Renal pelvis (tissue), 4 donors: Measurements from ENCODE around the gene STAT3. TPM values are rescaled to one million over a fixed set of nuclear protein-coding genes. Genes with fewer than 3 reads are reported as not detected.
A peak's percentile ranks its signal among the peaks of the same experiment; 100 is the strongest.
"Not testable (repeated sequence)": the region's sequence is repeated elsewhere in the genome, so short reads cannot be mapped to it uniquely, and the experiment has no call there.

Experiments used
- DNase-seq: peaks from one replicate; pipeline ENCODE4 v3.0.0-alpha.2; 2013
- polyA plus RNA-seq, 3 donors: library from polyadenylated mRNA; unstranded; fragments of 120-200 nt; gene quantifications; one replicate each; pipeline ENCODE4 v1.2.1, GENCODE V29; 2013; ENCODE audit not compliant: insufficient read length in 3 of 3

STAT3 gene
- polyA plus RNA-seq, 3 donors: 51.6 to 65.4 (median 65.2) TPM

GRCh38 chr17:42389899-42390298, 1.7 kb upstream of the STAT3 start:
- DNase-seq: no peak

- DNase-seq: no peak
These were observed 834 bp upstream of the STAT3 start for GRCh38 chr17:42389135-42389417.

DNA sequence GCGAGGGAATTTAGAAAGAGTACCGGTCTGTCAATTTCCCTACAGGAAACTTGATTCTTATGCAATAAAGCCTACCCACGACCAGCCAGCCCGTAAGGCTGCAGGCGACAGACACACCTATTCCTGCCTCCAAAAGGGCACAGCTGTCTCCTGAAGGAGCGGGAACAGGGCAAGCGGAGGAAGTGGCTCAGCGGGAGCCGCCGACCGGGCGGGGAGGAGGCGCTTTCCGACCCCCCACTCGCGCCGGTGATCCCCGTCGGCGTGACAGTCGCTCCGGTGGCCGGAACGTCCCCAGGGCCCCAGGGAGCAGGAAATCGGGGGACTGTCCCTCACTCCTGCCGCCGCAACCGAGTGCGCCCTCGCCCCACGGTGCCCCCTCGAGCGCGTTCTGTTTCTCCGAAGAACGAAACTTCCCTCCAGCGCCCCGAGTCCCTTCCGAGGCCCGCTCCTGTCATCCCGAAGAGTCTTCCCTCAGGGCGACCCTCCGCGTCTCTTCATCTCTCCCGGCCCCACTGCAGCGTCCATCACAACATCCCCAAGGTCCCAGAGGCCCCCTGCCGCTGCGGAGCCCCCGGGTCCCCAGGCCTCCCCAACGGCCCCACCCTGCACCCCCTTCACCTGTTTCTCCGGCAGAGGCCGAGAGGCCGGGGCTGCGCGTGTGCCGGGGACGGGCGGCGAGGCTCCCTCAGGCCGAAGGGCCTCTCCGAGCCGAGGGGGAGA, 421 bp downstream of the STAT3 start:
- DNase-seq: no peak

DNA sequence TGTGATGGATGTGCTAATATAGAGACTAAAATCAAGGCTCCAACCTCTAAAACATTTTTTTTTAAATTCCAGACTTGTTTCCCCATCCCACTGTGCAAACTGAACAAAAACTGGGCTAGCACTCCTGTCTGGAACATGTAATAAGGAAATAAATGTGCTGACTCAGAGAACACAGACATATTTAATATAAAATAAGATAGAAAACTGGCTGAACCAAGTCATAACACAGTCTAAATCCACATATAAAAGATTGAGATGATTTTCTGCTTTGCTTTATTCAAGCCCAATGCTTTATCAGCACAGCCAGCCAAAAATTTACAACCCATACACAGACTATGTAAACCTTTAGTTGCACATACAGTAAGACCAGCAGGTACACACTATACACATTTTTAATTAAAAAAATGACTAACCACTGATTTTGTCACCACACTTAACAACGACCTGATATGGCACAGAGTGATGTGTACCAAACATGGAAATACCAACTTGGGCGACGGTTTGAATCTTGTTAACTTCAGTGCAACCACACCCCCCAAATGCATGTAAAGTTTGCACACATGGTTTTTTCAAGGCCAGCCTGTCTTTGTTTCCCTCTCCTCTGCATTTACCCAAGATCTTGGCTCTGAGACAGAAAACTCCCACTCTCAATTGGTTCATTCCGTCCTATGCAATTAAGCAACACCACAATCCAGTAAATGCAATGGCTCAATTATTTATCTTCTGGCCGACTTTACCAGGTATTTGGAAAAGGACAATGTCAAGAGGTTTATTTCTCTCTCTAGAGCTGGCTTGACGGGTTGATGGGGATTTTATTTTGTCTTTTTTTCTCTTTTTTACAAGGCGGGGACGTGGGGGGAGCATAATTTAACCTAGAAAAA, 1.2 kb downstream of the STAT3 start:
- DNase-seq: peak; percentile 49

- no peak for DNase-seq
These were observed 6.3 kb downstream of the STAT3 start for GRCh38 chr17:42381898-42382297.

DNA sequence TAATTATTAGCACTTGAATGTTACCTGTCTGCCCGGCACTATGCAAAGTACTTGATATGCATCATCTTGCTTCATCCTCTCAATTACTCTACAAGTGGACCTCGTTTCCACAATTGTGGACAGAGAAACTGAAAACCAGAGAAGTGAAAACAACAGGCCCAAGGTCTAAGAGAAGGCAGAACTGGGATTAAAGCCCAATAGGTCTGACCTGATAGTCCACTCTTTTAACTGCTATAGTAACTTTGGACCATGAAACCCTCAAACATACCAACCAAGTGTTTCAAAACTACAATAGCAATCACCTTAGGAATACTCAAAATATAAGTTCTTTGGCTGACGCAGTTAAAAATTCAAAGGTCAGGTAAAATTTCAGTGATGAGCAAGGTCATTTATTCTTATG, 7.3 kb downstream of the STAT3 start:
- DNase-seq: no peak

GRCh38 chr17:42378959-42379594, 9.2 kb downstream of the STAT3 start:
- peak; percentile 52 for DNase-seq

DNA sequence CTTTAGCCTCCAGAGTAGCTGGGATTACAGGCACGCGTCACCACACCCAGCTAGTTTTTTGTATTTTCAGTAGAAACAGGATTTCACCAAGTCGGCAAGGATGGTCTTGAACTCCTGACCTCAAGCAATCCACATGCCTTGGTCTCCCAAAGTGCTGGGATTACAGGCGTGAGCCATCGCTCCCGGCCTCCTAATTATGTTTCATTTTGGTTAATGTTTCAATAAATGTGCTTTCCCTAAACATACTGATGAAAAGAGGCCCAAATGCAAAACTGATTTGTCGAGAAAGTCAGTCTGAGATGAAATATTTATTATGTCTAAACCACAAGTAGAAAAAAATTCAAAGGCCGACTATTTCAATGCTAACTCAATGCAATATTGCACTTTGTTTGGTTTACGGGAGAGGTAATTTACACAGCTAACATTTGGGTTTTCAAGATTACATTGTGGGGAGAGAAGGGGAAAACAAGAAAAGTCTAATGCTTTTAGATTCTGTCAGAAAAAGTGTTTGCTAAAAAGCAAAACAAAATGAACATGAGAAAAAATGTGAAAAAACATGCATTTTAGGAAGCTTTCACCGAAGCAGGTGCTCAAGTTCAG, 9.8 kb downstream of the STAT3 start:
- no peak for DNase-seq

- DNase-seq: no peak
These were observed 14.3 kb downstream of the STAT3 start for GRCh38 chr17:42373896-42374295.

- DNase-seq: no peak
These were observed 16.1 kb downstream of the STAT3 start for GRCh38 chr17:42372142-42372541.

GRCh38 chr17:42368797-42369561, 19.3 kb downstream of the STAT3 start:
- not testable (repeated sequence) for DNase-seq

DNA sequence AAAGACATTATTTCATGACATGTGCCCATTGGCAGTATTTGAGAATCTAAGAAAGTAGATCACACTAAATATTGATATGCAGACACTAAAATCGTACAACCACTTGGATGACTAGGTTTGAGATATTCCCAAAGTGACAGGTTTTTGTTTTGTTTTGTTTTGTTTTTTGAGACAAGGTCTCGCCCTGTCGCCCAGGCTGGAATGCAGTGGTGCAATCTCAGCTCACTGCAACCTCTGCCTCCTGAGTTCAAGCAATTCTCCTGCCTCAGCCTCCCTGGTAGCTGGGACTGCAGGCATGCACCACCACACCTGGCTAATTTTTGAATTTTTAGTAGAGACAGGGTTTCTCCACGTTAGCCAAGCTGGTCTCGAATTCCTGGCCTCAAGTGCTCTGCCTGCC, 19.9 kb downstream of the STAT3 start:
- DNase-seq: not testable (repeated sequence)

GRCh38 chr17:42366176-42367023, 21.8 kb downstream of the STAT3 start:
- not testable (repeated sequence) for DNase-seq

DNA sequence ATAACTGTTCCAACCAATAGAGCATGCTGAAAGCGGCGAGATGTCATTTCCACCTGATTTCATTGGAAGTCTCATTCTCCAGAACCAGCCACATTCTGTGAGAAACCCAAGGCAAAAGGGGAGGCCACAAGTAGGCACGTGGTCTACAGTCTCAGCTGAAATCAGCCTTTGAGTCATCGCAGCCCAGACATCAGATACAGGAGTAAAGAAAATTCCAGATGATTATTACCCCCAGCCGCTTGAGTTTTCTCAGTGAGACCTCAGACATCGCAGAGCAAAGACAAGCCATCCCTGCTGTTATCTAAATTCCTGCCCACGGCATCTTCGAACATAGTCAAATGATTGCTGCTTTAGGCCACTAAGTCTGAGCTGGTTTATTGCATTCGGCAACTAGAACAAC, 23.1 kb downstream of the STAT3 start:
- DNase-seq: no peak

- DNase-seq: no peak
These were observed 24.3 kb downstream of the STAT3 start for GRCh38 chr17:42363767-42364585.

DNA sequence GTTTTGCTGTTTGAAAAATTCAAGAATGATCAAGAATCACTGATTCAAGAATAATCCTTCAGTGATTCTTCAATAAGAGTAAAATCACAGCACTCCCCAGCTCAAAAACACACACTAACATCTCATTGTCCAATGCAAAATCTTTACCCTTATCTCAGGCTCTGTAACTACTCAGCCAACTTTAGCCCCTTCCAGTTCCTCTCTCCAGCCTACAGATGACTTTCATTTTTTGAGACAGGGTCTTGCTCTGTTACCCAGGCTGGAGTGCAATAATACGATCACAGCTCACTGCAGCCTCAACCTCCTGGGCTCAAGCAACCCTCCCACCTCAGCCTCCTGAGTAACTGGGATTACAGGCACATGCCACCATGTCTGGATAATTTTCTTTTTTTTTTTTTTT, 25.0 kb downstream of the STAT3 start:
- no peak for DNase-seq

DNA sequence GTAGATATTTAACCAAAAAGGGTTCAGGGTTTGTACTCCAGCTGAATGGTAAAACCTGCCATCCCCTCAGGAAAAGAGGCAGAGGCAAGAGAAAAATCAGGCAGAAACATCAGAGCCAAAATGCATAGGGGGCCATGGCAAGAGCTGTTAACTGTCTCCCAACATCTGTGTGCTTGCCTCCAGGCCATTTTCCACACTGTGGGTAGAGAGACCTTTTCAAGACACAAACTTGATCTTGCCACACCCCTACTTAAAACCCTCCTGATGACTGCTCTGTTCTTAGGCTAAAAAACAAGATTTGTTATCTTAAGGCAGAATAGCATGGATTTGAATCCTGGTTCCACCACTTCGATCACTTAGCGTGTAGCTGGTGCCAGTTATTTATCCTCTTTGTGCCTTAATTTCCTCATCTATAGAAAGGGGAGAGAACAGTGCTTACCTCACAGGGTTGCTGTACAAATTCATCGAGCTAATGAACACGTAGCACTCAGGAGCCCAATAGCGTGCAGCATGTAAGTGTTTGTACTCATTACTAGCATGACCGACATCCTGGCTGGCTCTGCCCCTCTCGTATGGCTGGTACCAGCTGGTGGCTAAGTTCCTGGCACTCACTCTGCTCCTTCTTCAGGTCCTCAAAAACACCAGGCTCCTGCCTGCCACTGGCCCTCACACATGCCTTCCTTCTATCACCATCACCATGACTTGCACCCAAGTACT, 25.8 kb downstream of the STAT3 start:
- no peak for DNase-seq

DNA sequence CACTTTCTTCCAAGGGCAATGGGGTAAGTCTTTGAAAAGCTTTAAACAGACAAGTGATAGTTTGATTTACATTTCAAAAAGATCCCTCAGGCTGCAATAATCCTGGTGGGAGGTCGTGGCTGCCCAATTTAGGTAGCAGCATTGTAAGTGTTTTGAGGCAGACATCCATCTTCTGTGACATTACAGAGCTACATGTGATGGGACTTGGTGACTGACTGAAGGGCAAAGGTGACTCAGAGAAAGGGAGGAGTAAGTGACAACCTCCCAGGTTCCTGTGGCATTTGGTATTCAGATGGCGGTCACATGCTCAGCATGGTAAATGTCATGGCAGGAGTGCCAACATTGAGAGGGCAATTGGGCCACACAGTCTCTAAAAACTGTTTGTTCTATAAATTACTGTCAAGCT, 26.5 kb downstream of the STAT3 start:
- DNase-seq: no peak

DNA sequence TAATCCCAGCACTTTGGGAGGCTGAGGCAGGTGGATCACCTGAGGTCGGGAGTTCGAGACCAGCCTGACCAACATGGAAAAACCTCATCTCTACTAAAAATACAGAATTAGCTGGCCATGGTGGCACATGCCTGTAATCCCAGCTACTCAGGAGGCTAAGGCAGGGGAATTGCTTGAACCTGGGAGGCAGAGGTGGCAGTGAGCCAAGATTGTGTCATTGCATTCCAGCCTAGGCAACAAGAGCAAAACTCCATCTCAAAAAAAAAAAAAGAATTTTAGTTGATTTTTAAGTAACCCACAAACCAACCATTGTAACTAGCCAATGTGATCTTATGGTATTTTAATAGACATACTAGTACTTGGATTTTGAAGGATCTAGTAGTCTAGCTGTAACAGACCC, 27.9 kb downstream of the STAT3 start:
- DNase-seq: not testable (repeated sequence)
